Occipital lobe (tissue), 2 donors: Measurements from ENCODE around the gene CACNA2D4. TPM values are rescaled to one million over a fixed set of nuclear protein-coding genes. Genes with fewer than 3 reads are reported as not detected.

Source experiments
- DNase-seq: peaks from one replicate; lab custom pipeline; 2025; lab: John Stamatoyannopoulos, UW
- total RNA-seq: library from RNA; depleted of rRNA; stranded (reverse); fragments of >200 nt; gene quantifications from one replicate; pipeline ENCODE4 v1.2.3, GENCODE V29; 2014

The CACNA2D4 gene
- total RNA-seq, 1 donor from 2014 or later = not detected

DNA sequence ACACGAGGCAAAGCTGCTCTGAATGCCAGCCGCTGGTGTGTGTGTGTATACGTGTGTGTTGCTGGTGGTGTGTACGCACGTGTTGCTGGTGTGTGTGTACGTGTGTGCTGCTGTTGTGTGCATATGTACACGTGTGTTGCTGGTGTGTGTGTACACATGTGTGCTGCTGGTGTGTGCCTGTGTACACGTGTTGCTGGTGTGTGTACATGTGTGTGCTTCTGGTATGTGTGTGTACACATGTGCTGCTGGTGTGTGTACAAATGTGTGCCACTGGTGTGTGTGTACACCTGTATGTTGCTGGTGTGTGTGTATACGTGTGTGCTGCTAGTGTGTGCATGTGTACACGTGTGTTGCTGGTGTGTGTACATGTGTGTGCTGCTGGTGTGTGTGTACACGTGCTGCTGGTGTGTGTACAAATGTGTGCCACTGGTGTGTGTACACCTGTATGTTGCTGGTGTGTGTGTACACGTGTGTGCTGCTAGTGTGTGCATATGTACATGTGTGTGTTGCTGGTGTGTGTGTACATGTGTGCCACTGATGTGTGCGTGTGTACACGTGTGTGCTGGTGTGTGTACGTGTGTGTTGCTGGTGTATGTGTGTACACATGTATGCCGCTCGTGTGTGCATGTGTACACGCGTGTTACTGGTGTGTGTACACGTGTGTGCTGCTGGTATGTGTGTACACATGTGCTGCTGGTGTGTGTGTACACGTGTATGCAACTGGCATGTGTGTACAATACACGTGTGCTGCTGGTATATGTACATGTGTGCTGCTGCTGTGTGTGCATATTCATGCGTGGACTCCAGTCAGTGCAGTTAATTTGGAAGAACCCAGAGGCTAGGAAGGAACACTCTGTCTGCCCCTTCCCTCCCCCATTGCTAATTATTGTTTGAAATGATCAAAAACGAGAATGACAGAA is 47.2 kb downstream of the CACNA2D4 start:
- DNase-seq = no peak

DNA sequence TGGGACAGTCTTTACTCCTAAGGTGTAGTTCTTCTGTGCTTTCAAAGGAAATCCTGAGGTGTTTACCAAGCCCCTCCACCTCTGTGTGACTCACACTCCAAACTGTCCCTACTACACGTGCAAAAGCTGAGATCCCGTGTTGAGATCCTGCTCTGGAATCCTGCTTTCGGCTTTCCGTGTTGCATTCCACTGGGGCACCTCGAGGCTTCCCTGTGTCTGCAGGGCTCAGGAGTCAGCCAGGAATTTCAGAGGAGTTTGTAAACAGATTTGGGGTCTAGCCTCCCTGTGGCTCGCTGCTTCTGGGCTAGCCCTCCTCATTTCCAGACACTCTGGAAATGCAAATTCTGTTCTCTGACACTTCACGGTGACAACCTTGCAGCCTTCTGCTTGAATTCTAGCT is 48.4 kb downstream of the CACNA2D4 start:
- DNase-seq = no peak

DNA sequence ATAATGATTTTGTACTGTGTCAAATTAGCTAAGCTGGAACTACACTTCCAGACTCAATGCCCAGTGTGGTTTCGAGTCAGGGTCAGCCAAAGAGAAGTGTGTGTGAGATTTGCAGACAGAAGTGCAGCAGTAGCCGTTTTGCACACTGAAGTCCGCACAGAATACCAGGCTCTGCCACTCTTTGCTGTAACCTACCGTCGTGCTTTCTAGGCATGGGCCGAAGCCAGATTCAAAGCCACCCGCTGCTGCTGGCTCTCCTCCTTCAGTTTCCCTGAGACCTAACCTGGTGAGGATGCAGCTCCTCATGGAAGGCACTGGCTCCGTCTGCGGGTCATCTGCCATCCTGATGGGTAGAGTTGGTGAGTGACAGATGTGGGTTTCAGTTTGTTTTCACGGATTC is 49.3 kb downstream of the CACNA2D4 start:
- DNase-seq = no peak

DNA sequence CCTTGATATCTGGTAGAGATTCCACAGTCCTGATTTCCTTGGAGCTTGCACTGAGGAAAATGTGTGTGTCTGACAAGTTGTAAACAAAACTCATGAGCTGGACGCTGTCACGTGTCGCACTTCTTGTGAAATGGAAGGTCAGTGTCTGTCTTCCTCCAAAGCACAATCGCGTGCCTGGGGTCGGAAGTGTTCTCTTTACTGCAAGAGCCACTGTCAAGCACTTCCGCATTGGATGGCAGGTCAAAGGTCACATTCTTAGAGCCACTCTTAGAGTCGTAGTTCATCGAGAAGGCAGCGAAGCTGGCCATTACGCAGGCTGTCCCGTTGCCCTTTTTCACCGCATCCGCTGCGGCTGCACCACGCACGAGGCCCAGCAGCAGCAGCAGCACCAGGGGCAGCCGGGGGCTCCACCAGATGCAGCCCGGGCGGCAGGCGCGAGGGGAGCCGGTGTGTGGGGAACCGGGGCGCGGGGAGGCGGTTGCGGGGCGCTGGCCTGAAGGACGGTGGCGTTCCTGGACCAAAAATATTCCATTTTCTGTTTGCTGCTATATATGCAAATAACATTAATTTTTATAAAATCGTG is 53.1 kb downstream of the CACNA2D4 start:
- DNase-seq = no peak

DNA sequence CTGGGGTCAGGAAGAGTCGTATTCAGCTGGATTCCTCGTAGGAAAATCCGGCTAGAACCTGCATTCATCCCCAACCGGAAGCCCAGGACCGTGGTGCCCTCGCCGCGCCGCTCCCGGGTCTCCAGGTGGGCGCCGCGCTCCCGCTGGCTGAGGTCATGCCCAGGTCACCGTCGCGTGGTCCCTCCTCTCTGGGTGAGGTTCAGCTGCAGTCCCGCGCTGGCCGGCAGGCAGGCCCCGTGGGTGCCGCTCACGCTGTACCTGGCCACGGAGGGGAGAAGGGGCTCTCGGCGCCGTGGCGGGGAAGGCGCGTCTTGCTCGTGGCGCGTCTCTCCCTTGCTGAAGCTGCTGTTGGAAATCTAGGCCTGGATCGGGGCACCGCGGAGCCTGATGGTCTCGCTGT is 53.6 kb downstream of the CACNA2D4 start:
- no peak for DNase-seq

DNA sequence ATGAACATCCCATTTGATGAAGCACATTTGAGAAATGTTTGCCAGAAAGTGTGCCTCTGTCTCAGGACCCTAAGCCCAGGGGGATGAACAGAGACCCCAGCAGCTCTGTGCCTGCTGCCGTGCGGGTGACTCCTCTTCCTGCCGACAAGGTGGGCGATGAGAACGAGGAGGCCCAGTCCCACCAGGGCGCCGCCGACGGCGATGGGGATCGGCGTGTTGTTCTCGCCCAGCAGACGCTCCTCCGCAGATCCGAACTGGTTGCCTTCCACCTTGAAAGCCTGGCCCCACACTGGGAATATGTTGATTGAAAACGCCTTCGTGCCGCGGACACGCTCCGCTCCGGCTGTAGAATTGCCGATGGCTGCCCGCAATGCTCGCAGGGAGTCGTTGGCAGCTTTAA is 54.0 kb downstream of the CACNA2D4 start:
- no peak for DNase-seq

DNA sequence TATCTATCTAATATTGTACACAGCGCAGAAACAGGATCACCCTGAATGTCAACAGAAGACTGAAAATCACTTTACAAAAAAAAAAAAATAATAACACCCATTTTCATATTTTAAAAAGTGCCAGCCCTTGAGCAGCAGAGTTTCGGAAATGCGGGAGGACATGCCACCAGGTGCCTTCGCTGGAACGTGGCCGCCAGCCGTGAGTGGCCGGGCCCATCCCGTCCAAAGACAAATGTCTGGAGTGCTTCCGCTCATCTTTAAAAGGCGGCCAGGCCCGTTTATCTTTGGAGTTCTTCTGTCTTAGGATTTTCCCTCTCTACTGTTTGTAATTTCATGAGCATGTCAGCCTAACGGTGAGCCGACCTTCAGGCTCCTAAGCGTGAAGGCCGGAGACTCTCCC is 54.6 kb downstream of the CACNA2D4 start:
- no peak for DNase-seq

DNA sequence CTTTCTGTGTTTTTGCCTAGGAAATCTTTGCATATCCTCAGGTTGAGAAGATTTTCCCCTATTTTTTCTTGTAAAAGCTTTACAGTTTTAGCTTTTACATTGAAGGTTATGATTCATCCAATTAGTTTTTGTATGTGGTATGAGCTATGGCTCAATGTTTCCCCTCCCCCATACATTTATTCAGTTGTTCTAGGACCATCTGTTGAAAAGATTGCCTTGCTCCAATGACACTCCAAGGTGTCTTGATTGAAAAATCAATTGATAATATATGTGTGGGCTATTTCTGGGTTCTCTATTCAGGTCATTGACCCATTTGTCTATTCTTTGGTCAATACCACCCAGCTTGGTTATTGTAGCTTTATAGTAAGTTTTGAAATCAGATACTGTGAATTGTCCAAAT is 55.5 kb downstream of the CACNA2D4 start:
- no peak for DNase-seq

DNA sequence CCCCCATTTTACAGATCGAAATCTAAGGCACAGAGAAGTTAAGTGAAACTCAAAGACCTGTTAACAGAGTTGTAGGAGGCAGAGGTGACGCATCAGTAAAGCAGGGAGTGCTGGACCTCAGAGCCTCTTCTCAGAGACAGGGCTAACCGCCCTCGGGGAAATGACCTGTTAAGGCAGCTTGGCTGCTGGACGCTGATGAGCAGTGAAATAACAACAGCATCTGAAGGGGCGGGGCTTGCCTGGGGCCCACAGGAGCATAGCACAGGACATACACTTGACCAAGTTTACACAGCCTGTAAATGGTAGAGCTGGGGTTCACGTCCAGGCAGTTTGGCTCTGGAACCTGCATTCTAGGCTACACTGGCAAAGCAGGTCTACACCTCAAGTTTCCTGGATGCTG is 58.8 kb downstream of the CACNA2D4 start:
- DNase-seq = no peak

DNA sequence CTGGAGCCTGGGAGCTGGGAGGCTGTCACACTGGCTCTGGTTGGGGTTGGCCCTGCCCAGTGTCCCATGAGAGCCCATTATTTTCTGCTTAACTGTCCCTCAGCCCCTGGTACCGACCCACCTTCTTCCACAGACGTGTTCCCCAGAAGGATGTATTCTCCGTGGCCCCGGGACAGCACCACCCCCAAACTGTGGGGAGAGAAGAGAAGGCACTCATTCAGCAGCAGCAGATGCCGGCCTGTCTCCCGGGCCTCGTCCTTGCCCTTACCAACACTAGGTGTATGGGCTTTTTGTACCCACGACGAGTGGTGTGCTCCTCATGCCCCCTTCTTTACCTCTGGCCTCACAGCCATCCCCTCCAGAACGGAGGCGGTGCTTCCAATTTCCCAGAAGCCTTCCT is 60.0 kb downstream of the CACNA2D4 start:
- DNase-seq = no peak

DNA sequence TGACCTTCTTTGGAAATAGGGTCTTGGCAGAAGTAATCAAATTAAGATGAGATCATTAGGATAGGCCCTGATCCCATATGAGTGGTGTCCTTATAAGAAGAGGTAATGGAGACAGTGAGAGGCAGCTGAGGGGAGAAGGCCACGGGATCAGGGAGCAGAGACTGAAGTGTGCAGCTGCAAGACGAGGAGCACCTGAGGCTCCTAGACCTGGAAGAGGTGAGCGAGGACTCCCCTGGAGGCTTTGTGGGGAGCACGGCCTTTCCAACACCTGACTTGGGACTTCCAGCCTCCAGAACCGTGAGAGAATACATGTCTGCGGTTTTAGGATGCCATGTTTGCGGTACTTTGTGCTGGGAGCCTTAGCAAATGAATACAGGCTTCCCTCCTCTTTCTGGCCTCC is 60.6 kb downstream of the CACNA2D4 start:
- DNase-seq = no peak

DNA sequence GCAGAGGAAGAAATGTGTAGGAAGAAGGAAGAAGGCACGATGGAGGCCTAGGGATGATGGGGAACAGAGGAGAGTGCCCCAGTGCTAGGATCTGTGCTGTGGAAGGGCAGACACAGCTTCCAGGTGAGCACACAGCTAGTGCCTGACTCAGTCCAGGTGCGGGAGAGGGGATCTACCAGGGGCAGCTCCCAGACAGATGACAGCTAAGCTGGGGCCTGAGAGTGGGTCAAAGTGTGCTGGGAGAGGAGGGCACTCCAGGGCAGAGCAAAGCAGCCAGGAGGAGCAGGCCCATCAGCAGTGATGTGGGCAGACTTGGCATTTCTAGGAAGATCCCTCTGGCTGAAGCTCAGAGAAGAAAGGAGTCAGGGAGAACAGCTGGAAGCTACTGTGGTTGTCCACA is 61.4 kb downstream of the CACNA2D4 start:
- DNase-seq = no peak

DNA sequence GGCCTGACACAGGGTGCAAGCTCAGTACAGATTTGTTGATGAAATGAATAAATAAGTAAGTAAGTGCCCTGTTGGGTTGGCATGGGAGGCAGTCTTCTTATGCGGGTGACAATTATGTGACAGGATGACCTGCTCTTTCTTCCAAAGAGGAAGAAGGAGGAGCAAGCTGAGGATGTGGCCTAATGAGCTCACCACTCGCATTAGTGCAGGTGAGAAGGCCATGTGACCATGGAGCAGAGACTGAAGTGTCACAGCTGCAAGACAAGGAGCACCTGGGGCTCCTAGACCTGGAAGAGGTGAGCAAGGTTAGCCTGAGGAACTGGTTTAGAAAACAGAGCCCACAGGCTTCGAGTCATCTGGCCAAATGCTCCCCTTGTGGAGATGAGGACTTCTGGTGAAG is 63.2 kb downstream of the CACNA2D4 start:
- DNase-seq = no peak

DNA sequence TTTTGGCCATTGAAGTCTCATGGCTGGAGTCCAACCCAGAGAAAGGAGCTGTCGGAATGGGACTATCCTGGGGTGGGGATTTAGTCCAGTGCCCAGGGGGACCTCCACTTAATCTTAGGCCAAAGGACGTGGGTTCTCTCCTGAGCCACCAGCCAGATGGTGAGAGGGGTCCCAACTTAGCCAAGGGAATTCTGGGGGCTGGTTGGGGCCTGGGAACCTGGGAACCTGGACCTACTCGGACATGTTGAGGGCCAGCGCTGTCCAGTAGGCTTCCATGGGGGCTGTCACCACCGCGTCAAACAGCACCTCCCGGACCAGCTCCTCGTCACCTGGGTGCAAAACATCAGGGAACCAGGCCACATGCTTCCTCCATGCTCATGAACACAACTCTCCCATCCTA is 64.7 kb downstream of the CACNA2D4 start:
- no peak for DNase-seq

DNA sequence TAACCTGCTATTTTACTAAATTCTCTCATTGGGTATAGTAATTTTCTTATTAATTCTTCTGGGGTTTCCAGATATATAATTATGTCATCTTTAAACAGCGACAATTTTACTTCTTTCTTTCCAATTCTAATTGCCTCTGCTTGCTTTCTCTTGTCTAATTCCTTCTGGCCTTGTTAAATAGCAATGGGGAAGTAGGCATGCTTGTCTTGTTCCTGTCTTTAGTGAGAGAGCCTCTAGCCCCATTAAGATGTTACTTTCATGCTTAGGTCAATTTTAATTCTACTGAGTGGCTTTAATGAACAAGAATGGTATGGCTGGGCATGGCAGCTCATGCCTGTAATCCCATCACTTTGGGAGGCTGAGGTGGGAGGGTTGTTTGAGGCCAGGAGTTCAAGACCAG is 66.4 kb downstream of the CACNA2D4 start:
- DNase-seq = no peak

DNA sequence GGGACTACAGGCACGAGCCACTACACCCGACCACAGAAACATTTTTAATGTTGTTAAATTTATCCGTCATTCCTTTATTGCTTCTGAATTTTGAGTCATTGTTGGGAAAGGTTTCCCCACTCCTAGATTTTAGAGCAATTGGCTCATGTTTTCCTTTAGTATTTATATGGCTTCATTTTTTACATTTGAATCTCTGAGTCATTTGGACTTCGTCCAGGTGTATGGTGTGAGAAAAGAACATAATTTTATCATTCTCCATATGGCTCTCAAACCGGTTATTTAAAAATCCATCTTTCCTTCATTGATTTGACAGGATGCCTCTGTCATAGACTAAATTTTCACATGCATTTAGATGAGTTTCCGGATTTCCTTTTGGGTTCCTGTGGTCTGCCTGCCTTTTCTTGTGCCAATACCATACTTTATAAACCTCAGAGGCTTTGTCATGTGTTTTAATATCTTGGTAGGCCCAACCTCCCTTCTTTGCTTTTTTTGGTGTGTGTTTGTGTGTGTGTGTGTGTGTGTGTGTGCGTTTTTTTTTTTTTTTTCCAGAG is 67.2 kb downstream of the CACNA2D4 start:
- DNase-seq = no peak

DNA sequence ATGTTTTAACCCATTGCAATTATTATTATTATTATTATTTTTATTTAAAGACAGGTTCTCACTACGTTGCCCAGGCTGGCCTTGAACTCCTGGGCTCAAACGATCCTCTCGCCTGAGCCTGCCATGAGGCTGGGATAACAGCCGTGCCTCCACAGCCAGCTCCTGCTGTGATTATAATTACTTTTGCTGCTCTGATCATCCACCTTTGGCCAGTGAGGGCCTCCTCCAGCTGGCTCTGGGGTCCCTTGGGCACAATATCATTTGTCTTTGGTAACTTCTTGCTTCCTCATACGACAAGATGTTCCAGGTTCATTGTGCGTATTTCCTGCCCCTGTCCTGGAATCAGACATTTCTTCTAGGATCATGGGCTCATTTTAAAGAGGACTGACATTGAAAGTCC is 69.7 kb downstream of the CACNA2D4 start:
- no peak for DNase-seq

DNA sequence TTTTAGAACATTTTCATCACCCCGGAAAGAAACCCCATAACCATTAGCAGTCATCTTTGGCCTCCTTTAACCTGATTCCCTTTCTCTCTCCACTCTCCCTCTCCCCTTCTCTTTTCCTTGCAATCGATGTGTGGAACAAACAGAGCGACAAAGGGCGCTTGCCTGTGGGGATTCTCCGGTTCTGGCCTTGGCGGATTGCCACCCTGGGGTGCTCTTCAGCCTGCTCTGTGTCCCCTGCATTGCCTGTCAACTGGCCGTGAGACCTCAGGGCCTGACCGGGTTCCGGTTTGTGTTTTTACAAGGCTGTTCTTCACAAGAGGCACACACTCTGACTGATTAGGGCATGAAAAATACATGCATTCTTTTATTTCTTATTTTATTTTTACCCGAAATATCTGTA is 70.3 kb downstream of the CACNA2D4 start:
- DNase-seq = no peak

DNA sequence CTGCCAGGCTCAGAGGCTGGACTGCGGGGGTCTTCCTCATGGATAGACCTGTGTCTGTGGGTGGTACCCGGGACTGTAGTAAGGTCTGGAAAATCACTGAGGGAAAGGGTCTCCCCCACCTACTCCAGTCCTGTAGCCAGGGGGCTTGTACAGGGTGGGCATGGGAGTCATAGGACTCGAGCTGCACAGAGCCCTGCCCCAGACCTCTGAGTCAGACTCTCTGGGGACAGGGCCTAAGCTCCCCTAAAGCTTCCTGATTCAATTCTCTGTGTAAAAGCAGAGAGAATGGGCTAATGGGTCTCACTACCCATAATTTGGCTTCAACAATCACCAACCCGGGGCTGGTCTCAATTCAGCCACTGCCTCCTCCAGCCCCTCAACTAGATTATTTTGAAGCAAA is 71.0 kb downstream of the CACNA2D4 start:
- no peak for DNase-seq

DNA sequence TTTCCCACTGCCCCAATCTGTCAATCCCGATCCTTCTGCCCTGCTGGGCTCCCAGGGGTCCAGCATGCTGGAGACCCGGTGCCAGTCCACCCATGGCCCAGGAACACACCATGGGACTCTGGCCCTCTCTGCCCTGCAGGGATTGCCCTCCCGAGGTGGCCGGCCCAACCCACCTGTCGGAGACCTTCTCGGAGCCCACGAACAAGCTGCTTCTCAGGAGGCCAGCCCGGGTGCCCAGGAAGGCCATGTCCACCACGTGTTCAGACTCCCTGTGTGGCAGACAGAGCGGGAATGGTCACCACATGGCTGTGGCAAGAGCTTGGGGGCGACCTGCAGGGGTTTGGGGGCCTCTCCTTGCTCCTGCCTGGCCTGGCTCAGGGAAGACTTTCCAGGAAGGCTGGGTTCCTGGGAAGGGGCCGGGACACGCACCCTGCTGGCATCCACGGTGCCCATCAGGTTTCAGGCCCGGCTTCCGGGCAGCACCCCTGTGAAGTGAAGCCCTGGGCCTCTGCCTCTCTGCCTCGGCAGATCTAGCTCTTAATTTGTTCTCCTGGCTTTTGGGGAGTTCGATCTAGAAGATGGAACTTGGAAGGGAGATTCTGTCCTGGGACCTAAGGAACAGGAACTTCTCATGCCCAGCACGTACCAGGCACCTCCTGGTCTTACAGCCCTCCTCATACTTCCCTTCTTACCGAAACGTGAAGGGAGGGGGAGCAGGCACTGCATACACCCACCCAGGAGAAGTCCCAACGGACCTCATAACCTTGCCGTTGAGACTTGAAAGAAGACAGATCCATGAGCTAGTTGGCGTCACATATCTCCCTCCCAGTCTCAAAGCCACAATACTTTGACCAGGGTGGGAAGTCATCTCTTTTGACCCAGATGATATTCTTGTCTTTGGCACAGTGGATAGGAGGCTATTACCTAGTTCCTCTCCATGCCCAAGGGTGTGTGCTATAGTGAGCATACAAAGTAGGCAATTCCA is 71.7 kb downstream of the CACNA2D4 start:
- no peak for DNase-seq

DNA sequence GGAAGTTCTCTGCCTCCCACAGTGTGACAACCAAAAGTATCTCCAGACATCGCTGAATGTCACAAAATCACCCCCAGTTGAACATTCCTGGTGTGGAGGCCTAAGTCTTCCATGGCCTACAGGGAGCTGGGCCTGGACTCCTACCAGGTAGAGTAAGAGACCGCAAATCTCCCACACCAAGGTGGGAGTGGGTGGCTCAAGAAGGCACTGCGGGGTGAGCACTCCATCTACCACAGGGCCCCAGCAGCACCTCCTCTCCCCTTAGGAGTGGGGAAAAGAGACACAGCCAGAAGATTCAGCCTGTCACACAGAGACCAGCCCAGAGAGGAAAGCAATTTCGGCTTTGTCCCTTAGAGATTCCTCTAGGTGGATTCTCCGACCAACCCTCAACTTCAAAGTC is 72.6 kb downstream of the CACNA2D4 start:
- DNase-seq = no peak

DNA sequence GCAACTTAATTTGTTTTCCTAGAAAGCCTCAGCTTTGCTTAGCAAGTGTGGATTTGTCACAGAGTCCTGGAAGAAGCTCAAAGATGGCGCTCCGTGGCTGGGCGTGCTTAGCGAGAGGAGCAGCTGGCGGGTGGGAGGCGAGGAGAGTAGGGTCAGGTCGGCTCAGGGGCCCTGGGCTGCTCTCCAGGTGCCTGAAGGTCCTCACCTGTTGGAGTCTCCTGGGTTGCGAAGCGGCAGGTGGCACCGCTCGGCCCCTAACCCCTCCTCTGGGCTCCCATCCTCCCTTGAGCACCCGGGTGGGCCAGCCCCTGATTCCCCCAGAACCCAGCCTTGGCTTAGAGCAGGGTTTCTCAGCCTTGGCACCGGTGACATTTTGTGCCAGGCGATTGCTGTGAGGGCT is 73.0 kb downstream of the CACNA2D4 start:
- no peak for DNase-seq
